HEK293 (cell line): Measurements from ENCODE around the gene DYNLT1.

Experiments
- CTCF ChIP-seq: fragments of 450-650 bp; formaldehyde crosslinking; IDR thresholded peaks from 2 replicates; pipeline ENCODE4 v1.5.1; 2016; ENCODE audit warnings: missing biosample characterization, missing genetic modification characterization
- MEIS1 ChIP-seq: sonication (generic); formaldehyde crosslinking; IDR thresholded peaks from 2 replicates; pipeline ENCODE4 v1.8.1; 2022; ENCODE audit warnings: missing genetic modification reagents, mild to moderate bottlenecking, borderline replicate concordance
- ZNF114 ChIP-seq: fragments of 450-650 bp; formaldehyde crosslinking; IDR thresholded peaks from 2 replicates; pipeline ENCODE4 v1.5.0; 2017; ENCODE audit warnings: missing biosample characterization, missing genetic modification characterization
- ZNF146 ChIP-seq: fragments of 450-650 bp; formaldehyde crosslinking; IDR thresholded peaks from 2 replicates; pipeline ENCODE4 v1.5.1; 2016; ENCODE audit warnings: missing biosample characterization, missing genetic modification characterization
- ZNF248 ChIP-seq: fragments of 450-650 bp; formaldehyde crosslinking; IDR thresholded peaks from 2 replicates; pipeline ENCODE4 v1.5.1; 2017; ENCODE audit warnings: missing biosample characterization, missing genetic modification characterization
- ZNF302 ChIP-seq: fragments of 450-650 bp; formaldehyde crosslinking; IDR thresholded peaks from 2 replicates; pipeline ENCODE4 v1.5.1; 2016; ENCODE audit warnings: missing biosample characterization, missing genetic modification characterization, low read depth
- ZNF670 ChIP-seq: fragments of 450-650 bp; formaldehyde crosslinking; IDR thresholded peaks from 2 replicates; pipeline ENCODE4 v1.5.1; 2016; ENCODE audit warnings: missing biosample characterization, missing genetic modification characterization, low read depth
- ZNF76 ChIP-seq: fragments of 450-650 bp; formaldehyde crosslinking; IDR thresholded peaks from 2 replicates; pipeline ENCODE4; 2016; ENCODE audit warnings: low read depth, missing biosample characterization, missing genetic modification characterization, borderline replicate concordance
- ZNF776 ChIP-seq: fragments of 450-650 bp; formaldehyde crosslinking; IDR thresholded peaks from 2 replicates; pipeline ENCODE4 v1.5.0; 2017; ENCODE audit warnings: missing biosample characterization, missing genetic modification characterization, borderline replicate concordance
- ZSCAN4 ChIP-seq: fragments of 450-650 bp; formaldehyde crosslinking; IDR thresholded peaks from 2 replicates; pipeline ENCODE4 v1.5.1; 2017; ENCODE audit warnings: missing biosample characterization, missing genetic modification characterization

DNA sequence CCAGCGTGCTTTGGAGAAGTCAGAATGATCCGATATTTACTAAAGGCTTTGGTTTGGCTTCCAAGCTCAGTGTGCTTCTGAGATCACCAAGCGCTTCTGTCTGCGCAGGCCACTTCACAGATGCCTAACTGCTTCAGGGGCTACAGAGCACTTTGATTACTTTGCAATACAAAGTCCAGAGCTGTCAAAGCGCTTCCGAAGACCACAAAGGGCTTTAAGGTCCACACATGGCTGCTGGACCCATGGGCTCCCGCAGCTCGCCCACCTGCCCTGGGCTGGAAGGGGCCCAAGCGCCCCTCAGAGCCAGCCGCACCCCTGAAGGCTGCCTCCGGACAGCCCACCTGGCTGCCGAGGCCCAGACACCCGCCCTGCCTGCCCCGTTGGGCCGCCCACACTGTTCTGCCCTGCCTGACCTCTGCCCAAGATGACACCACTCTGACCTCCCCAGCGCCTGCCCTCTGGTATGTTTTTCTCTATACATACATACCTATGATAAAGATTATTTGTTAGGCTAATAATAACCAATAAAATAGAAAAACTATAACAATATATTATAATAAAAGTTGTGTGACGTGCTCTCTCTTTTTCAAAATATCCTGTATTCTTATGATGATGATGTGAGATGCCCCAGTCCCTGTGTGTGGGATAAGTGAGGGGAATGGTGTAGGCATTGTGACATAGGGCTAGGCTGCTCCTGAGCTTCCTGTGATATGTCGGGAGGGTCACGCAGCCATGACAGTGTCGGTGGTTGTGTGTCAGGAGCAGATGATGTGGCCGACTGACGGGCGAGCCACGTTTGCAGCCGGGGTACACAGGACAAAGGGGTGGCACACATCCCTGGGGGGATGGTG is 22.6 kb downstream of the DYNLT1 start:
- TF ChIP-seq MEIS1 (no peak), ZNF248 (tag by site-specific recombination) (no peak), CTCF (tag by site-specific recombination) (no peak), ZNF146 (tag by site-specific recombination) (no peak), ZSCAN4 (no peak), ZNF114 (tag by site-specific recombination) (no peak), ZNF670 (tag by site-specific recombination) (no peak), ZNF76 (tag by site-specific recombination) (no peak), ZNF302 (tag by site-specific recombination) (no peak), ZNF776 (tag by site-specific recombination) (no peak)
